Nephron progenitor cell (in vitro differentiated cells): ENCODE results near the gene WDR43.

ENCODE experiments used
- DNase-seq: peaks from one replicate; pipeline ENCODE4 v3.0.0; 2021
- H3K27ac Mint-ChIP-seq: 2 replicates; pipeline ENCODE4 v1.8.0; 2021; ENCODE audit warnings: mild to moderate bottlenecking, moderate library complexity, mixed read lengths
- H3K27me3 Mint-ChIP-seq: 2 replicates; pipeline ENCODE4 v1.8.0; 2021; ENCODE audit warnings: mild to moderate bottlenecking, low read depth, mixed read lengths; ENCODE audit not compliant: poor library complexity
- H3K36me3 Mint-ChIP-seq: 2 replicates; pipeline ENCODE4 v1.8.0; 2021; ENCODE audit warnings: low read depth, mixed read lengths
- H3K4me1 Mint-ChIP-seq: 2 replicates; pipeline ENCODE4 v1.8.0; 2021; ENCODE audit warnings: mixed read lengths
- H3K4me3 Mint-ChIP-seq: 2 replicates; pipeline ENCODE4 v1.8.0; 2021; ENCODE audit warnings: mild to moderate bottlenecking, moderate library complexity, mixed read lengths
- H3K9me3 Mint-ChIP-seq: 2 replicates; pipeline ENCODE4 v1.8.0; 2021; ENCODE audit warnings: mild to moderate bottlenecking, moderate library complexity, mixed read lengths
- TF ChIP-seq, protein P1 (sequence below): fragments of 200-600 bp; sonication (generic); IDR thresholded peaks from 2 replicates; pipeline ENCODE4 v1.5.0; 2021; ENCODE audit warnings: antibody characterized with exemption

Gene WDR43

DNA sequence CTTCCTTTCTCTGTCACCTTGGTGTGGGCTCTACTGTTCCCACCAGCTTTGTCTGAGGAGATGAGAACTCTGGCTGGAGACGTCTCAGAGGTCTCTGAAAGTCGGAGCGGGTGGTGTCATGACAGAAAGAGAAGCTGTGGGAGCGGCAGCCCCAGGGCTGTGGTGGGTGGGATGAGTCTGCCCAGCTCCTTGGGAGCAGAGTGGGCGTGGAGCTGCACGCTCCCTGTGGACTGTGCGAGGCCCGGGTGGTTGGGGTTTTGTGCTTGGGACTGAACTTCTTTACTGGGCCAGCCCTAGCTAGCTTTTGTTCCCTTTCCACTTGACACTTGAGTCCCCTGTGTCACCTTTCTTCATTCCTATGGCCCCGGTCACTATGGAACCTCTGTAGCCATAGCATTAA is 97.0 kb downstream of the WDR43 start:
- no peak overlapping the region for H3K27ac Mint-ChIP-seq
- DNase-seq, result no peak
- H3K9me3 Mint-ChIP-seq, result no peaks in the 10 kb centered on the region

DNA sequence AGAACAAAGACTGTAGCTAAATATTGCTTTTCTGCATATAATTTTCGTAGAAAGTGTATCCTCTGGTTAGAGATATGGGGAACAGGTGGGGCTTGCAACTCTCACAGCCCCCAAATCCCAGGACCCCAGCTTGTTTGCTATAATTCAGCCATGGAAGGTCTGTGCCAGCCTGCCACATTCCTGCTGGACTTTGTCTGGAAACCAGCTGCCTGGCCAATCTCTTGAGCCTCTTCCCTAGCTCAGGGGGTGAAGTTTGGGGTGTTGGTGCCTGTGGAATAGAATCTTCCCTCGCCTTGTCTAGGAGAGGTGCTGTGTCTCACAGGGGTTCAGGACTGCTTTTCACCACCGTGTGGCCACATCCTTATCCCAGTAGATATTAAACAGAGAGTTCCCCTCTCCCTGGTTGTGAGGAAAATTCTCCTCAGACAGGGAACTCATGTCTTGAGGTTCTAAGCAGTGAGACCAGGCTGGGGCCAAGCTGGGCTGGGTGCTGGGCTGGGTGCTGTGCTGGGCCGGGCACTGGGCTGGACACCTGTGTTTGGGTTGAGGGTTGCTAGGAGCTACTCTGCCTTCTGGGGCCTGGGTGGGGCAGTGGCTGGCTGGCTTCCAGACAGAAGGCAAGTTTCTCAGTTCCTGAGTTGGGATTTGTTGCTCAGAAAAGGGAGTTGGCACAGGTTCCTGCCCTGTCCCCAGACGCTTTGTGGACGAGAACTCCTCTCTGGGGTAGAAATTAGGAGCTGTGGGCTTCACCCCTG is 98.9 kb downstream of the WDR43 start:
- peaks cover 15% of the 10 kb centered on the region for H3K4me1 Mint-ChIP-seq
- H3K9me3 Mint-ChIP-seq, result no peaks in the 10 kb centered on the region
- TF ChIP-seq, protein P1, sequence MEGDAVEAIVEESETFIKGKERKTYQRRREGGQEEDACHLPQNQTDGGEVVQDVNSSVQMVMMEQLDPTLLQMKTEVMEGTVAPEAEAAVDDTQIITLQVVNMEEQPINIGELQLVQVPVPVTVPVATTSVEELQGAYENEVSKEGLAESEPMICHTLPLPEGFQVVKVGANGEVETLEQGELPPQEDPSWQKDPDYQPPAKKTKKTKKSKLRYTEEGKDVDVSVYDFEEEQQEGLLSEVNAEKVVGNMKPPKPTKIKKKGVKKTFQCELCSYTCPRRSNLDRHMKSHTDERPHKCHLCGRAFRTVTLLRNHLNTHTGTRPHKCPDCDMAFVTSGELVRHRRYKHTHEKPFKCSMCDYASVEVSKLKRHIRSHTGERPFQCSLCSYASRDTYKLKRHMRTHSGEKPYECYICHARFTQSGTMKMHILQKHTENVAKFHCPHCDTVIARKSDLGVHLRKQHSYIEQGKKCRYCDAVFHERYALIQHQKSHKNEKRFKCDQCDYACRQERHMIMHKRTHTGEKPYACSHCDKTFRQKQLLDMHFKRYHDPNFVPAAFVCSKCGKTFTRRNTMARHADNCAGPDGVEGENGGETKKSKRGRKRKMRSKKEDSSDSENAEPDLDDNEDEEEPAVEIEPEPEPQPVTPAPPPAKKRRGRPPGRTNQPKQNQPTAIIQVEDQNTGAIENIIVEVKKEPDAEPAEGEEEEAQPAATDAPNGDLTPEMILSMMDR, result no peak
- H3K27ac Mint-ChIP-seq, result no peak overlapping the region
- H3K36me3 Mint-ChIP-seq, result no peaks in the 10 kb centered on the region
- no peak overlapping the region for H3K4me3 Mint-ChIP-seq
- no peak for DNase-seq
- H3K27me3 Mint-ChIP-seq, result peaks cover 22% of the 10 kb centered on the region

More for the DNA sequence above, 97.0 kb downstream of the WDR43 start:
- H3K36me3 Mint-ChIP-seq, result no peaks in the 10 kb centered on the region
- TF ChIP-seq, protein P1, result no peak
- peaks cover 14% of the 10 kb centered on the region for H3K4me1 Mint-ChIP-seq
- peaks cover 16% of the 10 kb centered on the region for H3K27me3 Mint-ChIP-seq
- H3K4me3 Mint-ChIP-seq, result no peak overlapping the region

DNA sequence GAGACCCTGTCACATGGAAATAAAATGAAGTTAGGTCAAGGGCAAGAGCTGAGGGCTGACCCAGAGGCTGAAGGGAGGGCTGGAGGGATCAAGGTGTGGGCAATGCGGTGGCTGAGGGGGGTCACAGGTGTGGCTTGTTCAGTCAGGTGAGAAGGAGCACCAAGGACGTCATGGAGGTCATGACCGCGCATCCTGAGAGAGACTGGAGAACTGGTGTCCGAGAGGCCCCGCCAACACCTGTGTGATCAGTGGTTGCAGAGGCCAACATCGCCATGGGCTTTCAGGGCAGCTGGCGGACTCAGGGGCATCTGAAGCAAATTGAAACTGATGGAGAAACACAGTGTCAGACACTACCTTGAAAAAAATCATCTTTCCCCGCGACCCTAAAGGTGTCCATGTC is 99.6 kb downstream of the WDR43 start:
- Mint-ChIP-seq H3K4me1 (peaks cover 19% of the 10 kb centered on the region), H3K36me3 (no peaks in the 10 kb centered on the region), H3K27ac (no peak overlapping the region)

DNA sequence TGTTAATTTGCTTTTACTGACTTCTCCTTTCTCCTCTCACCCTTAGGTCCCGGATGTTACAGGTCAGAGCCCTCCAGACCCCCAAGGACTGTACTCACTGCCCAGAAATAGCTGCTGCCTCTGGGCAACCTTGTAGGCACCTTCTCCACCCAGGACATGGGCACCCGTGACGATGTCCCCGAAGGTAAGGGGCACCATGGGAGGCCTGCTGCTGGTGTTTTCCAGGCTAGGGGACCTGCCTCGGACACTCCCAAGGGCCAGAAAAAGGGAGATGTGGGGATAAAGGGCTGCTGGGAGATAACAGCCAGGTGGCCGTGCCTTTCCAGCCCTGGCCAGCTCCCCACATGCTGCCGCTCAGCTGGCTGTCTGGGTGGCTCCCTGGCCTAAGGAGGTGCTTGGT is 100.2 kb downstream of the WDR43 start:
- Mint-ChIP-seq H3K36me3 (no peaks in the 10 kb centered on the region), H3K27me3 (peaks cover 22% of the 10 kb centered on the region), H3K4me1 (peaks cover 19% of the 10 kb centered on the region), H3K27ac (no peak overlapping the region), H3K4me3 (no peak overlapping the region), H3K9me3 (no peaks in the 10 kb centered on the region)
- TF ChIP-seq, protein P1, result no peak
- no peak for DNase-seq

More for the DNA sequence above, 99.6 kb downstream of the WDR43 start:
- TF ChIP-seq, protein P1, result no peak
- H3K9me3 Mint-ChIP-seq, result no peaks in the 10 kb centered on the region
- DNase-seq, result no peak
- H3K27me3 Mint-ChIP-seq, result peaks cover 22% of the 10 kb centered on the region
- H3K4me3 Mint-ChIP-seq, result no peak overlapping the region

DNA sequence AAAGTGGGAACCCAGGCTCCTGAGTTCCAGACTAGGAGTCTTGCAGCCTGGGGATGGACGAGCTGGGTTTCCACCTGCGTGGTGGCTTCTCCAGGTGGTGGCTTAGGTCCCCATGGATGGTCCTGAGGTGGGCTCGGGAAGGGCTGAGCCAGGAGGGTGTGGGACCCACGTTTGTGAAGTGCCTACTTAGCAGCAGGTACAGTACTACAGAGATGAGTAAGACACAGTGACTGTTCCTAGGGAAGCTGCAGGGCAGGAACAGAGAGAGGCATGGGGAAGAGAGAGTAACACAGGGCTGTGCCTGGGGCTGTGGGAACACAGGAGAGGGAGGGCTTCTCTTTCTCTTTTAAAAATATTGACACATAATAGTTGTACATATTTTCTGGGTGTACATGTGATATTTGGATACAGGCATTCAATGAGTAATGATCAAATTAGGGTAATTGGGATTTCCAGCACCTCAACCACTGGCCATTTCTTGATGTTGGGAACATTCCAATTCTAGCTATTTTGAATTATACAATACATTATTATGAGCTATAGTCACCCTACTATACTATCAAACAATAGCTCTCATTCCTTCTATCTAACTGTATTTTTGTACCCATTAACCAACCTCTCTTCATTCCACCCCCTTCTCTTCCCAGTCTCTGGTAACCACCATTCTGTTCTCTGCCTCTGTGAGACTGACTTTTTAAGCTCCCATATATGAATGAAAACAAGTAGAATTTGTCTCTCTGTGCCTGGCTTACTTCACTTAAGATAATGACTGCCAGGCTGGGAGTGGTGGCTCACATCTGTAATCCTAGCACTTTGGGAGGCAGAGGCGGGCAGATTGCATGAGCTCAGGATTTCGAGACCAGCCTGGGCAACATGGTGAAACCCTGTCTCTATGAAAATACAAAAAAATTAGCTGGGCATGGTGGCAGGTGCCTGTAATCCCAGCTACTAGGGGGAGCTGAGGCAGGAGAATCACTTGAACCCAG is 101.6 kb downstream of the WDR43 start:
- peaks cover 22% of the 10 kb centered on the region for H3K27me3 Mint-ChIP-seq

More for the DNA sequence above, 101.6 kb downstream of the WDR43 start:
- Mint-ChIP-seq H3K27ac (no peak overlapping the region), H3K4me1 (peaks cover 12% of the 10 kb centered on the region), H3K4me3 (no peak overlapping the region), H3K36me3 (no peaks in the 10 kb centered on the region), H3K9me3 (no peaks in the 10 kb centered on the region)
- TF ChIP-seq, protein P1, result no peak
- DNase-seq, result no peak
